Ishikawa (cell line): ENCODE results near the gene ITPR1.

Experiments used
- CEBPB ChIP-seq: IDR thresholded peaks from 2 replicates; pipeline ENCODE4 v1.6.1; 2012
- CREB1 ChIP-seq: IDR thresholded peaks from 2 replicates; pipeline ENCODE4 v1.6.1; 2012; ENCODE audit warnings: low read depth
- EGR1 ChIP-seq: IDR thresholded peaks from 2 replicates; pipeline ENCODE4 v1.6.1; 2012
- EP300 ChIP-seq: IDR thresholded peaks from 2 replicates; pipeline ENCODE4 v1.6.1; 2012; ENCODE audit warnings: borderline replicate concordance
- FOXM1 ChIP-seq: IDR thresholded peaks from 2 replicates; pipeline ENCODE4 v1.6.1; 2012; ENCODE audit warnings: low read depth, borderline replicate concordance
- NFIC ChIP-seq: IDR thresholded peaks from 2 replicates; pipeline ENCODE4 v1.6.1; 2012
- RAD21 ChIP-seq: IDR thresholded peaks from 2 replicates; pipeline ENCODE4 v1.6.1; 2012; ENCODE audit warnings: low read depth
- TCF12 ChIP-seq: IDR thresholded peaks from 2 replicates; pipeline ENCODE4 v1.6.1; 2012; ENCODE audit warnings: low read depth
- TEAD4 ChIP-seq: IDR thresholded peaks from 2 replicates; pipeline ENCODE4 v1.6.1; 2012
- YY1 ChIP-seq: IDR thresholded peaks from 2 replicates; pipeline ENCODE4 v1.6.1; 2012; ENCODE audit warnings: low read depth
- TF ChIP-seq, protein P1 (sequence below): IDR thresholded peaks from 2 replicates; pipeline ENCODE4 v1.6.1; 2012
- TF ChIP-seq, protein P2 (sequence below): IDR thresholded peaks from 2 replicates; pipeline ENCODE4 v1.6.1; 2012; ENCODE audit warnings: low read depth, mild to moderate bottlenecking
- TF ChIP-seq, protein P3 (sequence below): IDR thresholded peaks from 2 replicates; pipeline ENCODE4 v1.6.1; 2012

DNA sequence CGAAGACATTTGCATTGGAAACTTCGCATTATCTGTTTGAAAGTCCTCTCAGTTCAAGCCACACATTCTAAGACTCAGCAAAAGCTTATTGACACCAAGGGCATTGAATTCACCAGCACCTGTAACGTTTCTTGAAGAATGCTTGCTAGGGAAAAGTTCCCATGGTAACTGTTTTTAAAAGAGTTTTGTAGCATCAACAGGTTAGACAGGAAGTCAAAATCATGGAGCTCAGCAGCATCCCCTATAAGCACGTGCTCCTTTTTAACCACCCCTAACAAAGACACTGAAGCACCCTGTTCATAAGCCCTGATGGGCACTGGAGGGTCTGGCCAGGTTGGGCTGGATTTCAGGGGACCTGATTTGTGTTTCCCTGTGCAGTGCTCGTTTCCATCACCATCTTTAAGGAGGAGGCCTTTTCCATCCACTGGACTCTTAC lies 256.4 kb downstream of the ITPR1 start:
- TF ChIP-seq, protein P1, sequence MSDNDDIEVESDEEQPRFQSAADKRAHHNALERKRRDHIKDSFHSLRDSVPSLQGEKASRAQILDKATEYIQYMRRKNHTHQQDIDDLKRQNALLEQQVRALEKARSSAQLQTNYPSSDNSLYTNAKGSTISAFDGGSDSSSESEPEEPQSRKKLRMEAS: no peak
- no peak for TF ChIP-seq CREB1
- TF ChIP-seq RAD21: no peak
- TF ChIP-seq, protein P2, sequence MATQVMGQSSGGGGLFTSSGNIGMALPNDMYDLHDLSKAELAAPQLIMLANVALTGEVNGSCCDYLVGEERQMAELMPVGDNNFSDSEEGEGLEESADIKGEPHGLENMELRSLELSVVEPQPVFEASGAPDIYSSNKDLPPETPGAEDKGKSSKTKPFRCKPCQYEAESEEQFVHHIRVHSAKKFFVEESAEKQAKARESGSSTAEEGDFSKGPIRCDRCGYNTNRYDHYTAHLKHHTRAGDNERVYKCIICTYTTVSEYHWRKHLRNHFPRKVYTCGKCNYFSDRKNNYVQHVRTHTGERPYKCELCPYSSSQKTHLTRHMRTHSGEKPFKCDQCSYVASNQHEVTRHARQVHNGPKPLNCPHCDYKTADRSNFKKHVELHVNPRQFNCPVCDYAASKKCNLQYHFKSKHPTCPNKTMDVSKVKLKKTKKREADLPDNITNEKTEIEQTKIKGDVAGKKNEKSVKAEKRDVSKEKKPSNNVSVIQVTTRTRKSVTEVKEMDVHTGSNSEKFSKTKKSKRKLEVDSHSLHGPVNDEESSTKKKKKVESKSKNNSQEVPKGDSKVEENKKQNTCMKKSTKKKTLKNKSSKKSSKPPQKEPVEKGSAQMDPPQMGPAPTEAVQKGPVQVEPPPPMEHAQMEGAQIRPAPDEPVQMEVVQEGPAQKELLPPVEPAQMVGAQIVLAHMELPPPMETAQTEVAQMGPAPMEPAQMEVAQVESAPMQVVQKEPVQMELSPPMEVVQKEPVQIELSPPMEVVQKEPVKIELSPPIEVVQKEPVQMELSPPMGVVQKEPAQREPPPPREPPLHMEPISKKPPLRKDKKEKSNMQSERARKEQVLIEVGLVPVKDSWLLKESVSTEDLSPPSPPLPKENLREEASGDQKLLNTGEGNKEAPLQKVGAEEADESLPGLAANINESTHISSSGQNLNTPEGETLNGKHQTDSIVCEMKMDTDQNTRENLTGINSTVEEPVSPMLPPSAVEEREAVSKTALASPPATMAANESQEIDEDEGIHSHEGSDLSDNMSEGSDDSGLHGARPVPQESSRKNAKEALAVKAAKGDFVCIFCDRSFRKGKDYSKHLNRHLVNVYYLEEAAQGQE: no peak
- TF ChIP-seq, protein P3, sequence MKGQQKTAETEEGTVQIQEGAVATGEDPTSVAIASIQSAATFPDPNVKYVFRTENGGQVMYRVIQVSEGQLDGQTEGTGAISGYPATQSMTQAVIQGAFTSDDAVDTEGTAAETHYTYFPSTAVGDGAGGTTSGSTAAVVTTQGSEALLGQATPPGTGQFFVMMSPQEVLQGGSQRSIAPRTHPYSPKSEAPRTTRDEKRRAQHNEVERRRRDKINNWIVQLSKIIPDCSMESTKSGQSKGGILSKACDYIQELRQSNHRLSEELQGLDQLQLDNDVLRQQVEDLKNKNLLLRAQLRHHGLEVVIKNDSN: no peak
- no peak for TF ChIP-seq EP300
- TF ChIP-seq TCF12: no peak
- no peak for TF ChIP-seq EGR1
- TF ChIP-seq YY1: no peak
- no peak for TF ChIP-seq CEBPB
- TF ChIP-seq NFIC: no peak
- TF ChIP-seq FOXM1: no peak
- no peak for TF ChIP-seq TEAD4
